Activated CD8-positive, alpha-beta memory T cell treated with anti-CD3 and anti-CD28 coated beads, Interleukin-2, amount 50 U/mL, for 24 hours (primary cell): ENCODE measurements around the gene CSMD2.

ENCODE experiments used
- DNase-seq: peaks from one replicate; pipeline ENCODE4 v3.0.0-alpha.2; 2020; ENCODE audit errors: extremely low read depth

CSMD2 gene

DNA sequence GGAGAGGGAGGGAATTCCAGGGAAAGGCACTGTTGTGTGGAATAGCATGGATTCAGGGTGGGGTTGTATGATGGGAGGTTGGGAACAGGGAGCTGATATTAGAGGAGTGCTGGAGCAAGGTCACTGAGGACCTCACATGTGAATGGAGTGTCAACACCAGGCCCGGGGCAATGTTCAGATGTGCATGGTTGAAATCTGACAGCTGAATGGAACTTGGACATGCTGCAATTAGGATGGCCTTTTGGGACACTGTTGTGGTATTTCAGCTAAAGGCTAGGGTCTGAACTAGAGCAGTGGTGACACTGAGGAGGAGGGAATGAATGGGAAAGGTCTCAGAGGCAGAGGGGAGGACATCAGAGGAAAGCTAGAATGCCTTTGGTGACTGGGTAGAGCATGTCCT, 667.6 kb downstream of the CSMD2 start:
- DNase-seq = no peak

DNA sequence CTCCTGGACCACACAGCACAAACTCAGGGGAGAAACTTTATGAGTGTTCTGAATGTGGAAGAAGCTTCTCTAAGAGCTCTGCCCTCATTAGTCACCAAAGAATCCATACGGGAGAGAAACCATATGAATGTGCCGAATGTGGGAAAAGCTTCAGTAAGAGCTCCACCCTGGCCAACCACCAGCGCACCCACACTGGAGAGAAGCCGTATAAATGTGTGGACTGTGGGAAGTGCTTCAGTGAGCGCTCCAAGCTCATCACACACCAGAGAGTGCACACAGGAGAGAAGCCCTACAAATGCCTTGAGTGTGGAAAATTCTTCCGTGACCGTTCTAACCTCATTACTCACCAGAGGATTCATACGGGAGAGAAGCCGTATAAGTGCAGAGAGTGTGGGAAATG, 670.1 kb downstream of the CSMD2 start:
- DNase-seq = no peak

DNA sequence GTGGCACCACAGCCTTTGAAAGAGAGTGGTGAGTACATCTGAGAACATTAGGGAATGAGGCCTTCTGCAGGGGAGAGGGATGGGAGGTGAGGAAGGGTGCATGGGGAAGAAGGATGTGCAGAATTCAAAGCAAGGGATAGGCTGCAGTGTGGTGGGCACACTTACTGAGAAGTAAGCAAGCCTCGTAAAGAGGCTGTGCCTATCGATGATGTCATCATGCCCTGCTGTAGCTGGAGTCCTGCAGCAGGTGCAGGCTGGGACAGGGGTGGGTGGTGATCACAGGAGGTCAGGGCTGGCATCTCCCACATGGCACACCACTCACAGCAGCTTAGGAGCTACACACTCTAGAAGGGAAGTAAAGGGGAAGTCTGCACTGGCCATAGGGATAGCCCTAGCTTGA, 676.4 kb downstream of the CSMD2 start:
- DNase-seq = no peak

GRCh38 chr1:33482412-33482811, 682.6 kb downstream of the CSMD2 start:
- no peak for DNase-seq

DNA sequence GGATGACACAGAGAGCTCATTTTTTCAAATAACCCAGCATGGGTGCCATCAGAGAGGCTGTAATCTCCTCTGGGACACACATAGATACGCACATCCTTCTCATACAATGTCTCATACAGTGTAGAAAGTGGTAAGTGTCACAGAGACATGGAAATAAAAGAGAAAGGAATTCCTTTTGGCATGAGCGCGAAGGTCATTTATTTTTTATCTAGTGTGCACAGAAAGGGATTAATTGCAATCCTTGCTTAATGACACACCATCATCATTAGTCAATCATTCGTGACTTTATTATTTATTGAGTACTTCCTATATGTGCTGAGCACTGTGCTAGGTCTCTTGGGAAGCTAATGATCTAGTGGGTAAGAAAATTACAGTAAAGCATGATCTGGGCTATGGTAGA, 687.6 kb downstream of the CSMD2 start:
- no peak for DNase-seq

DNA sequence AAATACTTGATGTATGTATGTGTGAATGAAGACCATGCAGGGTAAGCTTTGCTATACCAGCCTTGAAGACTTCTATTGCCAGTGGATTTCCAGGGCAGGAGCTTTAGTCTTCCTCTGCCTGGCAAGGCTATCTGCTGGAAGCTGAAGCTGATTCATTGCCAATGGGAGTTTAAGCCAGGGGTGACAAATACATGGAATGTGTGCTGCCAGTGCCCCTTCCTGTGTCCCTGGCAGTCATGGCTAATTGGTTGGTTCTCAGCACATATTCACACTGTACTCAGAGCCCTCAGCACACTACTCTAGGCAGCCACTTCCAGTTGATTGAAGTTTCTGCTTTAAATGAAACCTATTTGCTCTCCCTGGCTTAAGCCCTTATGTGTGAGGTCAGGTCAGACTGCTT, 691.1 kb downstream of the CSMD2 start:
- DNase-seq = no peak

DNA sequence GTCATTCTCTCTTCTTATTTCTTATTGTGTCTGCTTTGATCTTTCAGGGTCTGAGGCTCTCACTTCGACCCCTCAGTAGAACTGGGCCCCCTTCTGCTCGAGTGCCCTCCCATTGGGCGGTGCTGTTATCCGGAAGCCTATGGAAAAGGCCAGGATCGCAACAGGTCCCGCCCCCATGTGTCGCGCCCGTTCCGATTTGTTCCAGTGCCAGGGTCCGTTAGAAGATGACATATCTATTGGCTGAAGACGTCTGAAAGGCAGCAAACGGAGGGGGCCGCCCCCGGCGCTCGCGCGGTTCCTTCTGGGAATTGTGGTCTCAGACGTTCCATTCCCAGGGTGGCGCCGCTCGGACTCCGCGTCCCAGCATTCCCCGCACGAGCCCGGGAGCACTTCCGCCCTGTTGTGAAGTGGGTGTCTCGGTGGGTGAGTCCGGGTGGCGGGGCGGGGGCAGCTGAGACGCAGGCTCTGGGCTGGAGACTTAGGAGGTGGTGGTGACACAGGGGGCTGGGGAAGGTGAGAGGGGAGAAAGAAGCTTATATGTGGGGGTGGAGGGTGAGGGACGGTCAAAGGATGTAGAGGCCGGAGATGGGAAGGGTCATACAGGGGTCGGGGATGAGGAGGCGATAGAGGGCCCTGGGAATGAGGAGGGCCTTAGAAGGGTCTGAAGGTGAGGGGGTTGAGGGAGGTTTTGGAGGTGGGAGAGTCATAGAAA, 692.6 kb downstream of the CSMD2 start, which contains the start of gene ZSCAN20:
Gene ZSCAN20 (plus strand): TSS at position 377 of the 712 bp plus-strand sequence. CDS start 6,644 bp downstream, outside the sequence.
- peak; percentile 83 for DNase-seq

- DNase-seq = no peak
These were observed 693.6 kb downstream of the CSMD2 start for GRCh38 chr1:33471416-33471815.

- no peak for DNase-seq
These were observed 694.5 kb downstream of the CSMD2 start for GRCh38 chr1:33470495-33471012.

GRCh38 chr1:33469691-33470090, 695.3 kb downstream of the CSMD2 start:
- DNase-seq = no peak

- DNase-seq = no peak
These were observed 696.1 kb downstream of the CSMD2 start for GRCh38 chr1:33468967-33469366.

- no peak for DNase-seq
These were observed 696.5 kb downstream of the CSMD2 start for GRCh38 chr1:33468531-33468930.

DNA sequence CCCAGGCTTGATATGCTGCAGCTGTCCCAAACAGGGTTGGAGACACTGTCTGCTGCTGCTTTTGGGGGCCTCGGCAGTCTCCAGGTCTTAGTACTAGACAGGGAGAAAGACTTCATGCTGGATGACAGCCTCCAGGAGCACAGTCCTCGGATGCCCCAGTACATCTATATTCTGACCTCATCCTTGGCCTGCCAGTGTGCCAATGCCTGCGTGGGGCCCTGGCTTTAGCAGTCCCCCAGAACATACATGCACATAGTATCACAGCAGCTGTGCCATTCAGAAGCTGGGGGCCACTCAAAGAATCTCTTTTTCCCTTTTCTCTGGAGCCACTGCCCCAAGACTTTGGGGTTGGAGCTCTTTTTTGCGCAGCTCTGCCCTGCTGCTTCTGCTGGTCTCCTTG, 697.0 kb downstream of the CSMD2 start:
- no peak for DNase-seq

DNA sequence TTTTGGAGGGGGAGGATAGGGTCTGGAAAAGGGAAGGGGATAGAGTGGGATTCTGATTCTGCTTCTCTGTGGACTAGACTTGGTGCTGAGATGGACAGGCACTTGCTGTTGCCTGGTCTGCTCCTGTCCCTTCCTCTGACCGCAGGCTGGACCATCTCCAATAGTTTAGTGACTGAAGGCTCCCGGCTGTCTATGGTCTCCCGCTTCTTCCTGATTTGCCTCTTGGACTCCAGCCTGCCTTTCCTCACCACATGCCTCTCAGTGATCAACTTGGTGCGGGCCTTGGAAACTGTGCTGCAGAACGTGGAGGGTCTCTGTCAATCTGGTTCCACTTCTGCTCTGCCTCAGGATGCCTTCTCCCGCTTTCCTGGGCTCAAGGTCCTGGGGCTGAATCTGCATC, 698.9 kb downstream of the CSMD2 start:
- DNase-seq = no peak

DNA sequence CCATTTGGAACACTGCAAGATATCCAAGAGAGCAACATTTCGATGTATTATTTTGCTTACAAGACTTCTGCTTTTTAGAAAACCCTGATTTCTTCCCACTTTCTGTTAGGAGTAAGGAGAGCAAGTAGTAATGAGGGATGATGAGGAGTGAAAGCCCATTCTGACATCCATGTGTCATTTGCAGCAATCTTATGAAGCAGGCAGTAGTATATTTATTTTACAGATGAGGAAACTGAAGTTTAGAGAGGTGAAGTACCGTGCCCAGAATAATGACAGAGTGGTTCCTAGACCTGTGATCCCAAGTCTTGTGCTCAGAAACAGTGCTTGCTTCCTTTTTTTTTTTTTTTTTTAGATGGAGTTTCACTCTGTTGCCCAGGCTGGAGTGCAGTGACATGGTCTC, 699.7 kb downstream of the CSMD2 start:
- DNase-seq = no peak

GRCh38 chr1:33464552-33464951, 700.5 kb downstream of the CSMD2 start:
- DNase-seq = no peak
